HG02840 (cell line): Measurements from ENCODE around the gene CCDC110.
"Not testable (repeated sequence)": the region's sequence is repeated elsewhere in the genome, so short reads cannot be mapped to it uniquely, and the experiment has no call there.

ENCODE experiments used
- ATAC-seq: cut with Tn5 transposase; IDR thresholded peaks from one replicate; pipeline ENCODE4 v1.9.1; 2021; ENCODE audit warnings: mild to moderate bottlenecking, moderate library complexity, moderate number of reproducible peaks; ENCODE audit not compliant: unreplicated experiment, low FRiP score

The CCDC110 gene

DNA sequence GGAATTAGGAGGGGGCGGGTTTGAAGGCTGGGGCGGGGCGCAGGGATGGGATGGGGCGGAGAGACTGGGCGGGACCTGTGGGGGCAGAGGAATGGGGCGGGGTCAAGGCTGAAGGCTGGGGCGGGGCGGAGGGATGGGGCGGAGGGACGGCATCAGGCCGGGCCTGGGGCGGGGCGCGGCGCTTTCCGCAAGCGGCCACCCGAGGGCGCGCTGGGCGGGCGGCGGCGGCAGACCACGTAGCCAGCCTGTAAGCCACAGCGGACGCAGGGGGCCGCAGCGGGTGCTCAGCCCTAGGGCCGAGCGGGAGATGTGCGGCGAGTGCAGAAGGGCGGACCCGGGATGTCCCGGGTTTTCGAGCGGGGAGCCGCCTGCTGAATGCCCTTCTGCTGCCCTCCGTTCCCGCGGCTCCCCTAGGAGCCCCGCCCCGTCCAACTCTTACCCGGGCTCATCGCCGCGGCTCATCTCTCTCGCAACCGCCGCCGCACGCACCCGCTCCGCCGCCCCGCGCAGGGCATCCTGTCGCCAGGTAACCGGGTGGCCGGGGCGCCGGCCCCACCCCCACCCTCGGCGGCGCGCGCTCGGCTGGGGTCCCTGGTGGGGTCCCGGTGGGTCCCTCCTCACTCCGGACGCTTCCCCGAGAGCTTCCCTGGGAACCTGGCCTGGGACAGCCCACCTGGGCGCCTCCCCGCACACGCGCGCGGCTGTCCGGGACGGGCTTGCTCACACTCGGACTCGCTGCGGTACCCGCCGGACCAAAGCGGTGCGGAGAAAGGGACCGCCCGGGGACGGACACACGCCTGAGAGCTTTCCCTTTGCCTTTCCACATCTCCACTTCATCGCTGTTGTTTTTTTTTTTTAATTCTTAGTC is at the start of gene CCDC110:
Gene CCDC110 (minus strand): TSS at position 499 of the 868 bp plus-strand sequence. CDS start 50 bp downstream, at position 449.
- ATAC-seq = peak; percentile 86

DNA sequence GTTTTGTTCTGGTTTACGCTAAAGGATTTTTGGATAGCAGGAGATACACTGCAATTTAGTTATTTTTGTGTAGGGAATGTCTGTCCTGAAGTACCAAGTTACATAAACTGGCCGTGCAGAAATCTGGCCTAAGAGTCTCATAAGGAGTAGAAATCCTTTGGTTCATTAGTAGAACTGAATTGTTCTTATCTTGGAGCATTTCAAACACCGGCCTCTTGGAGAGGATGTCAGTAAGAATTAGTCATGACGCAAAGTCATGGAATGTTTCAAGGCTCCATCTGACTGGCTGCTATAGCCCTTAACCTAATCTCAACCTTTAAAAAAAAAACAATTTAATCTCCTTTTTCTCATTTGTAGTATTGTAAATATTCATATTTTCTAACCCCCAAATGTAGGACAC is 48.6 kb upstream of the CCDC110 start:
- ATAC-seq = no peak

DNA sequence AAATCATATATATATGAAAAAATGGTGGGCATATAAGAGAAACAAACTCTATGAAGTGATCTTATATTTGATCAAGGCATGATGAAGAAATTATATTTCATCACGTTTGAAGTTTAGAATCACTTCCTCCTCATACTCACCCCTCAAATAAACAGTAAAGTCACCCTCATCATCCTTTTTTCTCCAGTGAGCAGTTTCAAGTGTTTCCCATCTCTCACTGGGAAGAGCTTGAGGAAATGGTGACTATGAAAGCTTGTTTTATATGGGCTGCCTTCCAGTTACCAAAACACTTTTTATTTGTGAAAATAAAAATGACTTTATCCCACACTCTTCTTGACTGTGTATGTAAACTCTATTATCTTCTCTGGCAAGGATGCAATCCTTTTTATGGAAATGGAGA is 47.0 kb upstream of the CCDC110 start:
- no peak for ATAC-seq

DNA sequence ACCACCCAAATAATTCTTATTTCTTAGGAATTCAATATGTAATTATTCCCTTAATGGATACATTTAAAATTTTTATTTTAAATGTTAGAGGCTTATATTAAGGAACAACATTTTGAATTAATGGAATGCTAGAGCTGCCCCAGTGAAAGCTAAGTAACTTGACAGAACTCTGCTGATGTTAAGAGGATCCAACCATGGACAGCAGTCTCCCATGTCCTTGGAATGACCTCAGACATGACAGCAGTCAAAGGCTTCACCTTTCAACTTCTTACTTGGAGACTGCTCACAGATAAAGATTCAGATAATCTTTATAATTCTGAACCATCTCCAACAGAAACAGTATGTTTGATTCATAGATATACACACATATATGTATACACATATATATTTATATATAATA is 46.5 kb upstream of the CCDC110 start:
- no peak for ATAC-seq

DNA sequence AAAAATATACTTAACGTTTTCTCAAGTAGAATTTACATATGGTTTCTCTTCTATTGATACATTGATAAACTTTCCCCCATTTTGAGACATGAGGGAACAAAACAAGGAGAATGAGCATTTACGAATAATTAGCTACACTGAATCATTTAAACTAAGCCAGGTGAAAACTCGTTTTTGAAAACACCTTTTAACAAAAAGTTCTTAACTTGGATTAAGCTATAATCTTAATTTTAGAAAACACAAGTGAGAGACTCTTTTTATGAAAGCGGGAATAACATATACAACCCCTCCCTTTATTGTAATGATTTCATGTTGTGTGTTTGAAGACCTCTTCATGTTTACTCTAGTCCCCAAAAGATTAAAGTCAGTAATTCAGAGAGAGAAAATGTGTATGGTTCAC is 43.7 kb upstream of the CCDC110 start:
- ATAC-seq = no peak

DNA sequence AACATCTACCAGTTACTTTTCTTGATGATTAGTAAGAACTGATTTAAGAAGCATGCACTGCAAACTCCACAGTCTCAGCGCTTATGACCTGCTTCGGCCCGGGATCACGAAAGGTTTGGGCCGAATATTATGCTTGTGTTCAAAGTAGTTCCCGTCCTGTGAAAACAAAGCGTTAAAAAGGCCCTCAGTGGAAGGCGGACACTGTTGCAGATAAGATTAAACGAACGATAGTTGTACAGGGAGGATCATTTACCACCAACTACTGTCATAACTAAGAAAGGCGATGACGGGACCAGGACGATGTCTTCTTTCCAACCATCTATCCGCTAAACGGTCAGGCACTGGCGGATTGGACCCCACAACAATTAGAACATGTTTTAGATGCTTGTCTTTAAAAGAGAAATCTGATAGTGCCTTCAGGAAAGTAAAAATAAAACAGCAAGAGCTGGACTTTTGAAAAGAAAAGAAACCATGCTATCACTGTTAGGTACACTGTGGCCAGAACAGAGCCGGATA is 42.7 kb upstream of the CCDC110 start:
- no peak for ATAC-seq

DNA sequence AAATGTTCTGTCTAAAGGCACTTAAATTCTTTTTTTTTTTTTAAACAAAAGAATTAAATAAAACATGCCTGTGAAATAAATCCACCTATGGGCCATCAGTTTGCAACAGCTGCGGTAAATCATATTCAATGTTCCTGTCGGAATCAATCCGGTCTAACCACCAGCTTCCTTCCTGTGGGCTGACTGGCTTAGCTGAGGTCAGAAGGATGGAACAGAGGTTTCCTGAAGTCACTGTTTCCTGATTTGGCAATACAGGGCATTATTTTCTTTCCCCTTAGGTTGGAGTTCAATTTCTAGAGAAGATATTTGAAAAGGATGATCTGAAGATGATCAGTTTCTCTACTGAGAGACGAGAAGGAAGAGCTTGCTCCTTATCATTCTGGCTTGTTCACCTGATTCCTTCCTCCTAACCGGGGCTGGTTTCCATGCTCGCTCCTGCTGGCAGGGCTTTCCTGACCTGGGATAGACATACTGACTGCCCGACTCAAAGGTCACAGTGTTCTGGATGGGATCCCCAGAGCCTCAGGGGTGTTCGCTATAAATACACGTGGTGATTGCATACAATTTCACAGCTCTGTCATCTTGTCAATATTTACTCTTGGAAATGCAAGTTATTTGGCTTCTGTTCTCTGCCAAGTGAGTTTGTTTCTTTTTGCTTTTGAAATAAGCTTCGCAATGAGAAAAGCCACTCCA is 42.1 kb upstream of the CCDC110 start:
- ATAC-seq = no peak

DNA sequence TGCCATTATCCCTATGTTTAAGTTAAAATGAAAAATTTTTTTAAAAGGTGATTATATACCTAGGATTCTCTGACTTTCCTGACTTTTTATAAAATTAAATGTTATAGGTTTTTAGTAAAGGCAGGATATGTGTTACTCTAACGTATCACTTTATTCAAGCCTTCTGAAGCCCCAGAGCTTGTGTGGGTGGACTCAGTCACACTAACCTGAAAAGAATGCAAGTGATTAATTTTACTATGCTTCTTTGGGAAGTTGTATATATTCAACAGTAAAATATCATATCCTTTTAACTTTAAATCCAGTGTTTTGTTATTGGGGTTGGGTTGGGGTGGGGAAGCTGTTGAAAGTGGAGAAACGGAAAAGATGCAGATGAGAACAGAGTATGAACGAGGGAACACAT is 41.0 kb upstream of the CCDC110 start:
- ATAC-seq = no peak

DNA sequence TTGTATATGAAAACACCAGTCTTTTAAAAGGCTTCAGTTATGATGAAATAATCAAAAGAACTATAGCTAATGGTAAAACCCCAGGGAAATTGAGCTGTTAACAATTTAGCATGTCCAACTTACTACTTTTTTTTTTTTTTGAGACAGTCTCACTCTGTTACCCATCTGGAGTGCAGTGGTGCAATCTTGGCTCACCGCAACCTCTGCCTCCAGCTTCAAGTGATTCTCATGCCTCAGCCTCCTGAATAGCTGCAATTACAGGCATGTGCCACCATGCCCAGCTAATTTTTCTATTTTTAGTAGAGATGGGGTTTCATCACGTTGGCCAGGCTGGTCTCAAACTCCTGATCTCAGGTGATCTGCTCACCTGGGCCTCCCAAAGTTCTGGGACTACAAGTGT is 39.7 kb upstream of the CCDC110 start:
- not testable (repeated sequence) for ATAC-seq

DNA sequence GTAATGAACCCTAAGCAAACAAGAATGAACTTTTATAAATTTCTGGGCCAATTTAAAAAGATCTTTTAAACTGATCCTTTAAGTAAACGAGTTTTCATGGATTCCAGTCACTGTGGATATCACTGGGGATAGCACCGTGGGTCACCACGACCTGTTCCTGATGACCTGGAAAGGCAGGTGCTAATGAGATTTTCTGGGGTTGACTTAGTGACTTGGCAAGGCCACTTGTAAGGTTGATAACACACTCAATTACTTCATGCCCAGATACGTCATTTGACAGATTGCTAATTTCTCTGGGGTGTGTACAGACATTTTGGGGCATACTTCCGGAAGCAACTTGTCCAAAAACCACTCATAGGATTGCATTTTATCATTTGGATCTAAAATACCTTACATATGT is 39.3 kb upstream of the CCDC110 start:
- no peak for ATAC-seq

DNA sequence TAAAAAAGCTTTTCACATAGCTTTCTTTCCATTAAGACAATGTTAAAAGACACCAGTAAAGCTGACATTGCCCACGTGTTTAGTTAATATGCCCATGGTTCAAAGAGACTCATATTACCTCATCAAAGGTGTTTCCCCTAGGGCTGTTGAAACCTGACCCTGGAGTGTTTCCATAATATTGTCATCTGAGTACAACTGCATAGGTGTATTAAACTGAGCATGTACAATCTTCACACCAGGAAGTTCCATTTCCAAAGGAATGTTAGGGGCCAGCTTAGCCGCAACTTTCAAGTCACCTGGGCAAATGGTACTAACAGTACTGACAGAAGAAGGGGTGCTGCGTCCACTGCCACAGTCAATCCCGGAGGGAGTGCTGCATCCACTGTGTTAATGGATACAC is 36.6 kb upstream of the CCDC110 start:
- no peak for ATAC-seq

DNA sequence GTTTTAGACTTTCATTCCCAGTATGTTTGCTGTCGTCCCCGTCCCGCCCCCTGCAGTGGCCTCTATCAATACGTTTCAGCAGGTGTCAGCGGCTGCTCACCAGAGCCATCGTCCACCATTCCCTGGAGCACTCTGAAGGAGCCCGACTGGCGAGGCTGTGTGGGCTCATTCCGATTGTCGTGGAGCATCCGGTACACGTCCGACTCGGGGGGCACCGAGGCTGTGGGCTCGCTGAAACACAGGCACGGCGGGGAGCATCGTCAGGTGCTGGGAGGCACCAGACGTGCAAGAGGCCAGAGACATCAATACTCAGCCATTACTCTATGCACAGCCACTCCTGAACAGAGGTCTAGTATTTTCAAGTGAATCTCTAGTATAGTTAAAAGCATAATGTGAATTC is 34.9 kb upstream of the CCDC110 start:
- no peak for ATAC-seq

DNA sequence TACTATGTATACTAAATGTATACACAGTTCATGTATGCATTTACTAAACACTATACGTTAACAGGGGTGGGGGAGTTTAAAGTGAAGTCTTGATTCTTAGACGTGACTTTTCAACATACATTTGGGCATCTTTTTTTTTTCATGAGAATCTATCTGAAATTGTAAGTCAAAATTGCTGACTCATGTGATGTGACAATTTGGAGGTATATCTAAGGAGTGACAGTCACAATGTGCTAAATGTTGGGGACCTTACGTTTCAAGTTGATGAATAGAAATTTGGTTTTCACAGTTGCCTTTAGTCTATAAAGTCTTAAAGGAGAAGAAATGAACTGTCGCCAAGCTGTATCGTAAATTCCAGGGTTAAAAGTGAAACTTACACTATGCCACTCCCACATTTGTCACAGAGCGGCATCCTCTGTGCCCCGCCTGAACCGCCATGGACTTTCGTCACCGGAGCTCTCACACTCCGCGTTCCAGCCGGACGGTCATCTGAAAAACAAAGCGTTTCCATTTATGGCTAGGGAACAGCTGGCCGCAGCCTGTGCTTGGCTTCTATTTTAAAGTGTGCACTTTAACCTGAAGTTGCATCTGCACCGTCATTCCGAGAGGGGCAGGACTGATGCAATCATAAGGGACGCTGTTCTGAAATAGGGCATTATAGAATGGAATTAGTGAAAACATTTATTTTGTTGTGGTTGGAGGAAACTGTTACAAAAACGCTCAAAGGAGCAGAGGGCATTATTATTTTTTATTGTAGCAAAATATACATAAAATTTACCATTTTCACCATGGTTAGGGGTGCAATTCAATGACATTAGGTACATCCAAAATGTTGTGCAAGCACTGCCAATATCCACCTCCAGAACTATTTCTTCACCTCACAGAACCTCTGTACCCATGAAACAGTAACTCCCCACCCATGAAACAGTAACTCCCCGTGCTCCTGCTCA is 32.8 kb upstream of the CCDC110 start:
- no peak for ATAC-seq

DNA sequence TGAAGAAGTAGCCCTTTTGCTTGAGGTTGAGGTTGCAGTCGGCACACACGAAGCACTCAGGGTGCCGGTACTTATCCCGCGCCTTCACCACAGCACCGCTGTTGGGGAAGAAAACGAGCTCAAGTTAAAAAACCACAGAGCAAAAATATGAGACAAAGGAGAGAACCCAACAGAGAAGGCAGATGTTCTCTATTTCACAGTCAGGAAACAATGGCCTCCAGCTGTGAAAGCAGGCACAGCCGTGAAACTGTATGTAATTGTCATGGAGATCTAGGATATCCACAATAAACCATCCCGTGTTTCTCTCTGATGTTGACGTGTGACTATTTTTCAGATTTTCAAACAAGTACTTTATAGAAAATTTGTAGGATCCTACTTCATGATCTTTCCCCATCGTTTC is 30.9 kb upstream of the CCDC110 start:
- ATAC-seq = no peak

DNA sequence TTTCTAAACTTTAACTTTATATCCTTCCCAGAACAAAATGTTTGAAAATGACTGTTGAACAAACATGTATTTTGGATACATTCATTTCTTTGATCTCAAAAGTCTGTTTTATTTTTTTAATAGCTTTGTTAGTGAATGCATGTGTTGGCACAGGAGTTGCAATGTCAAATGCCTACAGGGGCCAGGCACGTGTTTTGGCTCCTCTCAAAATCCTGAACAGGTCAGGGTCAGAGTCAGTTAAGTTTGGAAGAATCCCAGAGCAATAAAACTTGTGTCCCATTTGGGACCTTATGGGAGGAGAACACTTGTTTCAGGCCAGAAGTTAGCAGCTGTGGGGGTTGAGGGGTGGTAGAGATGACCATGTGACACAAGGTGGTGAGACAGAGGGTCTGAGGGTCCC is 29.0 kb upstream of the CCDC110 start:
- no peak for ATAC-seq

DNA sequence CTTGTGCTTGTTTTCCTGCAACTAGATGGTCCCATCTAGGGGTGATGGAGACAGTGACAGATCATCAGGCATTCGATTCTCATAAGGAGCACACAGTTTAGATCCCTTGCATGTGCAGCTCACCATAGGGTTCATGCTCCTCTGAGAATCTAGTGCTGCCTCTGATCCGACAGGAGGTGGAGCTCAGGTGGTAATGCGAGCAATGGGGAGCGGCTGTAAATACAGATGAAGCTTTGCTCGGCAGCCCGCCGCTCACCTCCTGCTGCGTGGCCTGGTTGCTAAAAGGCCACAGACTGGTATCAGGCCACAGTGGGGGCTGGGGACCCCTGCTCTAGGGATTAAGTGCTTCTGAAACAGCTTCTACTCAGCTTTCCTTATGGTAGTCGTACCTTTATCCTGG is 28.5 kb upstream of the CCDC110 start:
- ATAC-seq = no peak

DNA sequence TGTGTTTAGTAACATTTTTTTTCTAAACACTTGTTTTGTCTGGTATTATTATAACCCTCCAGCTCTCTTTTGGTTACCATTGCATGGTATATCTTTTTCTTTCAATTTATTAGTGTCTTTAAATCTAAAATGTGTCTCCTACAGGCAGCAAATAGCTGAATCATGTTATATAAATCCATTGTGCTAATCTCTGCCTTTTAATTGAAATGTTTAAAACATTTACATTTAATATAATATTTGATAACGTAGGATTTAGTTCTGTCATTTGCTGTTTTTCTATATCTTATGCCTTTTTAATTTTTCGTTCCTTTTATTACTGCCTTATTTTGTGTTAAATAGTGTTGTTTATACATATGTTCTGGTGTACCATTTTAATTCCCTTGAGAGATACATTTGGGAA is 17.1 kb upstream of the CCDC110 start:
- no peak for ATAC-seq

DNA sequence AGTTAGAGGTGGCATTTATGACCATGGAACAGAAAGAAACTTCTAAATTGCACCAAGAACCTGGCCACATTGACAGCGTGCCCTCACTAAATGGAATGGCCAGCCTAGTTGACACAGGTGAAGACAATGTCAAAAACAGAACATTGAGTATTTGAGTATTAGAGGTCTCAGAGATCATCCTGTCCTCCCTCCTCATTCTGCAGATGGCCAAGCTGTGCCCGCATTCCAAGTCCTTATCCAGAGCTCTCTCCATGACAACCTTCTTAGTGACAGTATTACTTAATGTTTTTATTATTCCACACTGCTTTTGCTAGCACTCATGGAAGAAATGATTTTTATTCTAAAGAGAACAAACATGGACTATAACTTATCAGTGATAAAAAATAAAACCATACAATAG is 9.9 kb upstream of the CCDC110 start:
- ATAC-seq = no peak

DNA sequence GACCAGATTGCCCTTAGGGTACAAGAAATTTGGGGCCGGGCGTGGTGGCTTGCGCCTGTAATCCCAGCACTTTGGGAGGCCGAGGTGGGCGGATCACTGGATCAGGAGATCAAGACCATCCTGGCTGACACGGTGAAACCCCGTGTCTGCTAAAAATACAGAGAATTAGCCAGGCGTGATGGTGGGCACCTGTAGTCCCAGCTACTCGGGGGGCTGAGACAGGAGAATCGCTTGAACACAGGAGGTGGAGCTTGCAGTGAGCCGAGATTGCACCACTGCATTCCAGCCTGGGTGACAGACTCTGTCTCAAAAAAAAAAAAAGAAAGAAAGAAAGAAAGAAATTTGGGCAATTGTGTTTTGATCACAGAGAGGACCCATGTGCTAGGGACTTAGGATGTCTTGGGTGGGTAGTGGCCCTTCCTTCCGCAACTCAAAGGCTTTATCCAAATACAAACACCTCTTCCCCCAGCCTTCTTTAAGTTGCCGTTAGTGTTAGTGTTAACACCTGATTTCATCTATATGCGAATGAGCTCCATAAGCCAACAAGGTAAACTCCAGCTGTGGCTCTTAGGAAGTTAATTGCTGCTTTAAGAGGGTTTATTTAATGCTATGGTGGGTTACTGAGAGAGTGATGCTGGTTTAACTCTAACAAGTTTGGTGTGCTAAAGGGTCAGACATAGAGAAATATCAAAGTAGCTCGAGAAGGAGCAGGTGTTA is 8.6 kb upstream of the CCDC110 start:
- no peak for ATAC-seq

DNA sequence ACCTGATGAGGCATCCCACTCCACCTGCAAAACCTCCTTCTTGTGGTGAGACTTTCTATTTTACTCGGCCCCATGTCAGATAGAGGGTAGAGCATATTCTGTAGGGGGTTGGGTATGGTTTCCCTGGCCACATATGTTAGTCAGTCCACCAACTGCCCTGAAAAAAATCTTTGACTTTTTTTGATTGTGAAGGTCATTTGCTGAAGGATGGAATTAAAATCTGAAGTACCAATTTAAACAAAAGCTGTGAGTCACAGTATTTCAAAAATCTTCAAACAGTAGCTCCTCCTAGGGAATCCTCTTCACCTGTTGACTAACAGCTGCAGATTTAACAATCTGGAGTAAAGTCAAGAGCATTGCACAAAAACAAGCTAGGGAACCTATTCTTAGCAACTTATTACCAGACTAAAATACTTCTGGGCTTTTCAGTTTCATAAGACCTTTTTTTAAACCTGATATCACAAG is 8.0 kb upstream of the CCDC110 start:
- peak; percentile 87 for ATAC-seq
